NCI-H1436 (cell line): ENCODE data around the gene SLC27A5.
"Not testable (repeated sequence)": the region's sequence is repeated elsewhere in the genome, so short reads cannot be mapped to it uniquely, and the experiment has no call there.

ENCODE experiments used
- DNase-seq: peaks from one replicate; lab custom pipeline; 2025; lab: John Stamatoyannopoulos, UW

The SLC27A5 gene

GRCh38 chr19:58522709-58523108 is 10.9 kb upstream of the SLC27A5 start:
- DNase-seq: no peak

GRCh38 chr19:58521651-58522050 is 9.9 kb upstream of the SLC27A5 start:
- no peak for DNase-seq

- no peak for DNase-seq
Measured at GRCh38 chr19:58520257-58520599, 8.4 kb upstream of the SLC27A5 start.

- DNase-seq: peak; percentile 96
Measured at GRCh38 chr19:58519355-58520256, 7.8 kb upstream of the SLC27A5 start, which contains the start of gene ZBTB45. ZBTB45 (minus strand) TSS chr19:58519810; CDS start chr19:58517673, 2,137 bp downstream.

- DNase-seq: peak; percentile 74
Measured at GRCh38 chr19:58519087-58519354, 7.2 kb upstream of the SLC27A5 start.

- DNase-seq: no peak
Measured at GRCh38 chr19:58518256-58519086, 6.7 kb upstream of the SLC27A5 start.

GRCh38 chr19:58516964-58517833 is 5.4 kb upstream of the SLC27A5 start:
- no peak for DNase-seq

- DNase-seq: no peak
Measured at GRCh38 chr19:58516246-58516836, 4.5 kb upstream of the SLC27A5 start.

- DNase-seq: no peak
Measured at GRCh38 chr19:58515259-58515658, 3.5 kb upstream of the SLC27A5 start.

GRCh38 chr19:58514564-58515022 is 2.8 kb upstream of the SLC27A5 start:
- no peak for DNase-seq

GRCh38 chr19:58513694-58514563 is 2.1 kb upstream of the SLC27A5 start:
- DNase-seq: peak; percentile 95

- no peak for DNase-seq
Measured at GRCh38 chr19:58513213-58513693, 1.5 kb upstream of the SLC27A5 start.

GRCh38 chr19:58510084-58510862 is 1.5 kb downstream of the SLC27A5 start:
- DNase-seq: no peak

GRCh38 chr19:58509731-58510083 is 2.1 kb downstream of the SLC27A5 start:
- no peak for DNase-seq

GRCh38 chr19:58507602-58508223 is 4.1 kb downstream of the SLC27A5 start:
- DNase-seq: not testable (repeated sequence)

- no peak for DNase-seq
Measured at GRCh38 chr19:58500242-58500641, 11.6 kb downstream of the SLC27A5 start.

GRCh38 chr19:58499021-58499927 is 12.5 kb downstream of the SLC27A5 start:
- peak; percentile 100 for DNase-seq

GRCh38 chr19:58498316-58499020 is 13.3 kb downstream of the SLC27A5 start:
- DNase-seq: no peak
